ENCODE data around the gene TGFBR3L. TPM values are rescaled to one million over a fixed set of nuclear protein-coding genes. Genes with fewer than 3 reads are reported as not detected.

Gene TGFBR3L
- total and polyA plus RNA-seq, 2 of the 13 experiments (the other 11 are each of a cell fraction or from before 2014, with no cell fraction given), result 0.20 to 1.0 TPM

GRCh38 chr19:7903244-7904073 is 11.2 kb upstream of the TGFBR3L start, which contains the start of gene MAP2K7 (continued):
- TF ChIP-seq HNF1A (IDR thresholded peaks at IDR 0.05; ENCODE audit: low read depth), result no peak
- TF ChIP-seq HNF1A (CRISPR knock-in tag; IDR thresholded peaks at IDR 0.05; ENCODE audit: borderline replicate concordance), result peak; percentile 48; the same call in 1 of the 2 replicates
- no peak for TF ChIP-seq ZNF550 (CRISPR knock-in tag; IDR thresholded peaks at IDR 0.05; ENCODE audit: borderline replicate concordance)
- no peak for TF ChIP-seq ZBTB26 (CRISPR knock-in tag; IDR thresholded peaks at IDR 0.05; ENCODE audit: borderline replicate concordance)
- TF ChIP-seq ZNF496 (CRISPR knock-in tag; IDR thresholded peaks at IDR 0.05; ENCODE audit: insufficient replicate concordance), result no peak
- no peak for TF ChIP-seq ISX (CRISPR knock-in tag; conservative IDR thresholded peaks at IDR 0.05)
- TF ChIP-seq ZNF598 (CRISPR knock-in tag; IDR thresholded peaks at IDR 0.05; ENCODE audit: borderline replicate concordance), result peak; percentile 95; the same call in 1 of the 2 replicates
- peak; percentile 84 for TF ChIP-seq SP5 (CRISPR knock-in tag; IDR thresholded peaks at IDR 0.05; ENCODE audit: borderline replicate concordance, low read depth)
- TF ChIP-seq ZNF563 (CRISPR knock-in tag; IDR thresholded peaks at IDR 0.05), result no peak; the same call in 1 of the 2 replicates
- TF ChIP-seq EHMT2 (IDR thresholded peaks at IDR 0.05; ENCODE audit: borderline replicate concordance, low read depth, low read length), result no peak
- TF ChIP-seq ELK4 (CRISPR knock-in tag; IDR thresholded peaks at IDR 0.05; ENCODE audit: borderline replicate concordance), result no peak
- TF ChIP-seq MBNL3 (CRISPR knock-in tag; conservative IDR thresholded peaks at IDR 0.05), result no peak
- TF ChIP-seq ZFYVE20 (CRISPR knock-in tag; IDR thresholded peaks at IDR 0.05; ENCODE audit: borderline replicate concordance, low read depth), result no peak
- peak; percentile 17; the same call in 1 of the 2 replicates for TF ChIP-seq ZZZ3 (CRISPR knock-in tag; IDR thresholded peaks at IDR 0.05; ENCODE audit: borderline replicate concordance)
- no peak for TF ChIP-seq KDM3A (CRISPR knock-in tag; IDR thresholded peaks at IDR 0.05; ENCODE audit: low read depth)
- TF ChIP-seq ZBTB8A (CRISPR knock-in tag; IDR thresholded peaks at IDR 0.05; ENCODE audit: borderline replicate concordance, low read depth), result no peak
- TF ChIP-seq ZNF670 (CRISPR knock-in tag; IDR thresholded peaks at IDR 0.05; ENCODE audit: borderline replicate concordance), result peak; percentile 64; the same call in 1 of the 2 replicates
- TF ChIP-seq MAX (IDR thresholded peaks at IDR 0.05), result peak; percentile 96

Measured in HepG2 (cell line).